SH-SY5Y (cell line): ENCODE measurements around the gene ST3GAL3.

Experiments
- GATA2 ChIP-seq: IDR thresholded peaks from 2 replicates; pipeline ENCODE4 v1.6.1; 2011; ENCODE audit warnings: mild to moderate bottlenecking, low read depth, low read length
- GATA3 ChIP-seq: IDR thresholded peaks from 2 replicates; pipeline ENCODE4 v1.6.1; 2011; ENCODE audit warnings: low read depth, mild to moderate bottlenecking, low read length, moderate library complexity

GRCh38 chr1:43962324-43962723 is 255.0 kb downstream of the ST3GAL3 start:
- TF ChIP-seq GATA3 (no peak), GATA2 (no peak)
